Activated CD8-positive, alpha-beta T cell treated with anti-CD3 and anti-CD28 coated beads for 36 hours (primary cell): ENCODE results near the gene CCDC14. TPM values are rescaled to one million over a fixed set of nuclear protein-coding genes. Genes with fewer than 3 reads are reported as not detected.
"Not testable (repeated sequence)": the region's sequence is repeated elsewhere in the genome, so short reads cannot be mapped to it uniquely, and the experiment has no call there.

Experiments used
- ATAC-seq: fragments of 200-7000 bp; cut with Tn5 transposase; one replicate; pipeline ENCODE4 v1.10.0; 2021; ENCODE audit warnings: mild to moderate bottlenecking, moderate library complexity
- CTCF ChIA-PET: fragments of 350-600 bp; sonication (Branson Sonifier 250); formaldehyde crosslinking; loops from one replicate; lab custom pipeline; 2021; ENCODE audit warnings: antibody characterized with exemption; lab: Charles Lee
- POLR2A ChIA-PET: fragments of 350-600 bp; sonication (Branson Sonifier 250); formaldehyde crosslinking; loops from one replicate; lab custom pipeline; 2021; ENCODE audit warnings: antibody characterized with exemption; lab: Charles Lee
- DNase-seq: peaks from one replicate; pipeline ENCODE4 v3.0.0-alpha.2; 2020
- H3K27ac Mint-ChIP-seq: one replicate; pipeline ENCODE4 v1.8.0; 2021; ENCODE audit warnings: mild to moderate bottlenecking, mixed read lengths
- H3K27me3 Mint-ChIP-seq: one replicate; pipeline ENCODE4 v1.8.0; 2021; ENCODE audit warnings: mixed read lengths
- H3K36me3 Mint-ChIP-seq: one replicate; pipeline ENCODE4 v1.8.0; 2021; ENCODE audit warnings: low read depth, mixed read lengths
- H3K4me1 Mint-ChIP-seq: one replicate; pipeline ENCODE4 v1.8.0; 2021; ENCODE audit warnings: low read depth, mixed read lengths
- H3K4me3 Mint-ChIP-seq: one replicate; pipeline ENCODE4 v1.8.0; 2021; ENCODE audit warnings: mild to moderate bottlenecking, moderate library complexity, mixed read lengths
- H3K9me3 Mint-ChIP-seq: one replicate; pipeline ENCODE4 v1.8.0; 2021; ENCODE audit warnings: mixed read lengths
- CTCF ChIP-seq: fragments of 200-600 bp; IDR thresholded peaks from one replicate; pipeline ENCODE4 v1.8.0; 2022; ENCODE audit warnings: antibody characterized with exemption, mild to moderate bottlenecking
- intact Hi-C: fragments of 100-400 bp; cut with micrococcal nuclease; formaldehyde crosslinking; loops from one replicate; pipeline ENCODE4 v1.10.0; 2022
- total RNA-seq, 2 experiments: library from RNA; stranded (reverse); gene quantifications; one replicate each; pipeline ENCODE4 v1.2.3, GENCODE V29; 2021

Gene CCDC14
- total RNA-seq, 2 experiments from 2014 or later = 34.1 to 35.1 TPM

- CTCF ChIA-PET = no interaction called here
- no peak overlapping the region for H3K27ac Mint-ChIP-seq
These were observed 32.8 kb upstream of the CCDC14 start for GRCh38 chr3:123993818-123994217.

GRCh38 chr3:123991730-123992588 lies 30.9 kb upstream of the CCDC14 start, which contains the start of gene ROPN1:
Gene ROPN1, minus strand, starts transcription at chr3:123992124. Its CDS starts 11,643 bp downstream, at chr3:123980481.
- POLR2A ChIA-PET, H3K4me1 Mint-ChIP-seq, H3K36me3 Mint-ChIP-seq, H3K27ac Mint-ChIP-seq, intact Hi-C loops, H3K9me3 Mint-ChIP-seq, H3K4me3 Mint-ChIP-seq, DNase-seq, CTCF ChIA-PET: not testable (repeated sequence)
- ATAC-seq = peak; percentile 98
- H3K27me3 Mint-ChIP-seq = peaks cover 24% of the 10 kb centered on the region

More at GRCh38 chr3:123993818-123994217, 32.8 kb upstream of the CCDC14 start:
- POLR2A ChIA-PET = interaction anchor here (0.6 kb wide), 1 partner anchor 270 kb away, joined by 3 read pairs; no protein-coding TSS in a partner anchor
- Mint-ChIP-seq H3K4me3 (no peak overlapping the region), H3K27me3 (peaks cover 28% of the 10 kb centered on the region), H3K9me3 (no peaks in the 10 kb centered on the region), H3K4me1 (no peaks in the 10 kb centered on the region), H3K36me3 (no peaks in the 10 kb centered on the region)
- intact Hi-C loops = no loop called here
- ATAC-seq (no peak), DNase-seq (no peak)
- no peak for TF ChIP-seq CTCF

DNA sequence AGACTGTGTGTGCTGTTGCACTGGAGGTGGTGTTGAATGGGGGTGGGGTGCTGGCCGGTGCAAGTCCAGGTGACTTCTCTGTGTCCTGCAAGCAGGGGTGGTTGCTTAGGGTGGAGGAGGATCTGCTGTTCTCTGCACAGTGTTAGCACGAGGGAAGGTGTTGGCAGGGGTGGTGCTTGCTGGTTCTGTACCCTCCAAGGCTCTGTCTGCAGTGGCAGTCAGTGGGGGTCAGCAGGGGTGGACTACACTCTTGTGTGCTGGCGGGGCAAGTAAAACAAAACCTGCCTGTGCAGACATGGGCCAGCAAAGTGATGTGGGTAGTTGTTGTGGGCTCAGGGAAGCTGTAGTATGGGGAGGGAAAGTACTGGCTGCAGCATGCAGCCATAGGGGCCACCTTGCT lies 25.4 kb upstream of the CCDC14 start:
- intact Hi-C loops = no loop called here
- no peaks in the 10 kb centered on the region for H3K9me3 Mint-ChIP-seq
- H3K36me3 Mint-ChIP-seq = no peaks in the 10 kb centered on the region
- H3K27me3 Mint-ChIP-seq = peaks cover 44% of the 10 kb centered on the region
- no peak for TF ChIP-seq CTCF
- H3K27ac Mint-ChIP-seq = no peak overlapping the region
- H3K4me1 Mint-ChIP-seq = no peaks in the 10 kb centered on the region
- ChIA-PET POLR2A (no interaction called here), CTCF (no interaction called here)
- ATAC-seq (no peak), DNase-seq (no peak)
- H3K4me3 Mint-ChIP-seq = no peak overlapping the region

GRCh38 chr3:123984957-123985356 lies 23.9 kb upstream of the CCDC14 start:
- ChIA-PET CTCF (interaction anchor here (1.1 kb wide), 1 partner anchor 344 kb away, joined by 3 read pairs; no protein-coding TSS in a partner anchor), POLR2A (no interaction called here)
- intact Hi-C loops = no loop called here
- H3K27ac Mint-ChIP-seq = no peak overlapping the region
- no peak for TF ChIP-seq CTCF
- no peaks in the 10 kb centered on the region for H3K36me3 Mint-ChIP-seq
- H3K4me3 Mint-ChIP-seq = no peak overlapping the region
- peaks cover 4% of the 10 kb centered on the region for H3K4me1 Mint-ChIP-seq
- H3K9me3 Mint-ChIP-seq = no peaks in the 10 kb centered on the region
- peaks cover 43% of the 10 kb centered on the region for H3K27me3 Mint-ChIP-seq
- DNase-seq (no peak), ATAC-seq (no peak)

DNA sequence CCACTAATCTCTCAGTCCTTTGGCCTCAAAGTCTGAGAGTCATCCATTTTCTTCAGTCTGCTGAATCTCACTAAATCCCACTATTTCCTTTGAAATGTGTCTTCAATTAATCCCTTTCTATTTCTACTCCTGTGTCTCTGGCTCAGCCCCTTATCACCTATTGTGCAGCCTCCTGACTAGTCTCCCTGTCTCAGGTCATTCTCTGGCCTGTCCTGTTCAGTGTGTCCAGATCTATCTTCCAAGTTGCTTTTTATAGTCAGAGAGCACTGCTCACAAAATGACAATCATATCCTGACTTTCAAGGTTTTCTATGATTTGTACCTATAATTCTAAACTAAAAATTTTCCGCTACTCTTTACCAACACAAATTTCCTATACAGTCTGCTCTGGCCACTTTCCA lies 23.3 kb upstream of the CCDC14 start:
- intact Hi-C loops = no loop called here
- no peaks in the 10 kb centered on the region for H3K9me3 Mint-ChIP-seq
- no peak overlapping the region for H3K27ac Mint-ChIP-seq
- POLR2A ChIA-PET = no interaction called here
- DNase-seq (no peak), ATAC-seq (no peak)
- H3K4me3 Mint-ChIP-seq = no peak overlapping the region
- no peaks in the 10 kb centered on the region for H3K36me3 Mint-ChIP-seq
- peaks cover 39% of the 10 kb centered on the region for H3K27me3 Mint-ChIP-seq
- no peak for TF ChIP-seq CTCF
- H3K4me1 Mint-ChIP-seq = peaks cover 5% of the 10 kb centered on the region
- CTCF ChIA-PET = no interaction called here

GRCh38 chr3:123981317-123981716 lies 20.3 kb upstream of the CCDC14 start:
- H3K36me3 Mint-ChIP-seq, ATAC-seq, H3K4me1 Mint-ChIP-seq, intact Hi-C loops, H3K9me3 Mint-ChIP-seq, DNase-seq, H3K27ac Mint-ChIP-seq, POLR2A ChIA-PET, H3K4me3 Mint-ChIP-seq: not testable (repeated sequence)
- CTCF ChIA-PET = interaction anchor here (1.1 to 1.6 kb wide), 4 partner anchors 8 to 107 kb away, joined by 3 to 7 read pairs (median 4); partner anchors contain the start of gene CCDC14
- H3K27me3 Mint-ChIP-seq = peaks cover 33% of the 10 kb centered on the region
